K562 (cell line): ENCODE measurements around the gene BRD4. TPM values are rescaled to one million over a fixed set of nuclear protein-coding genes. Genes with fewer than 3 reads are reported as not detected.

Source experiments
- CREB5 ChIP-seq: fragments of 250-450 bp; sonication (Bioruptor Pico); IDR thresholded peaks from 2 replicates; pipeline ENCODE4 v1.5.0; 2020; ENCODE audit warnings: mild to moderate bottlenecking
- E2F5 ChIP-seq: sonication (generic); formaldehyde crosslinking; IDR thresholded peaks from 2 replicates; pipeline ENCODE4 v1.8.0; 2022; ENCODE audit warnings: mild to moderate bottlenecking, missing genetic modification reagents
- FOXJ2 ChIP-seq: fragments of 200-800 bp; sonication (Bioruptor generic); IDR thresholded peaks from 2 replicates; pipeline ENCODE4 v1.6.1; 2016; ENCODE audit warnings: missing genetic modification characterization, missing compliant biosample characterization
- GATA2 ChIP-seq: sonication (generic); formaldehyde crosslinking; IDR thresholded peaks from 2 replicates; pipeline ENCODE4 v1.4.0; 2020; ENCODE audit warnings: mild to moderate bottlenecking, missing genetic modification reagents
- HDAC2 ChIP-seq: fragments of 450-650 bp; IDR thresholded peaks from 2 replicates; pipeline ENCODE4 v1.6.1; 2016; ENCODE audit warnings: mild to moderate bottlenecking
- HMG20A ChIP-seq: fragments of 450-650 bp; formaldehyde crosslinking; conservative IDR thresholded peaks from 2 replicates; pipeline ENCODE4 v1.4.0; 2020; ENCODE audit warnings: mild to moderate bottlenecking, mixed read lengths
- KDM1A ChIP-seq, 2 experiments: fragments of 450-650 bp; IDR thresholded peaks; 2 replicates each; pipeline ENCODE4 v1.6.1; 2016; ENCODE audit warnings: mild to moderate bottlenecking in 2 of 2
- MEF2A ChIP-seq: IDR thresholded peaks from 2 replicates; pipeline ENCODE4 v1.6.1; 2011; ENCODE audit warnings: low read depth, mild to moderate bottlenecking, low read length, moderate library complexity; ENCODE audit not compliant: control insufficient read depth
- MYC ChIP-seq, 2 experiments: fragments of 250-450 bp in 1 of 2; sonication (Bioruptor Pico) in 1 of 2; IDR thresholded peaks; 2 replicates each; pipeline versions ENCODE4 v1.5.1 to v1.6.1; 2012 to 2021; ENCODE audit warnings: low read depth in 2 of 2, borderline replicate concordance in 1 of 2, improper control_type of control experiment in 1 of 2, low read length in 1 of 2, mild to moderate bottlenecking in 1 of 2, moderate library complexity in 1 of 2
- NBN ChIP-seq: fragments of 450-650 bp; IDR thresholded peaks from 2 replicates; pipeline ENCODE4 v1.6.1; 2016; ENCODE audit warnings: low read depth, mild to moderate bottlenecking
- PHB2 ChIP-seq: fragments of 450-650 bp; IDR thresholded peaks from 2 replicates; pipeline ENCODE4 v1.6.1; 2017; ENCODE audit warnings: low read depth
- PML ChIP-seq: IDR thresholded peaks from 2 replicates; pipeline ENCODE4 v1.6.1; 2012; ENCODE audit warnings: low read length, inconsistent platforms
- POLR2AphosphoS5 ChIP-seq: IDR thresholded peaks from 2 replicates; pipeline ENCODE4 v1.6.1; 2011; ENCODE audit warnings: mild to moderate bottlenecking, low read depth, low read length, moderate library complexity; ENCODE audit not compliant: control insufficient read depth, insufficient read depth
- PPARD ChIP-seq: fragments of 250-450 bp; sonication (Bioruptor Pico); IDR thresholded peaks from 2 replicates; pipeline ENCODE4 v1.8.0; 2022; ENCODE audit warnings: inconsistent platforms, mild to moderate bottlenecking, moderate library complexity
- PRMT5 ChIP-seq: sonication (generic); formaldehyde crosslinking; IDR thresholded peaks from 2 replicates; pipeline ENCODE4 v1.5.0; 2020; ENCODE audit warnings: missing genetic modification reagents
- SIN3B ChIP-seq: fragments of 450-650 bp; IDR thresholded peaks from 2 replicates; pipeline ENCODE4 v1.6.1; 2017; ENCODE audit warnings: low read depth, mild to moderate bottlenecking, moderate library complexity
- SRSF9 ChIP-seq: fragments of 200-400 bp; formaldehyde crosslinking; IDR thresholded peaks from 2 replicates; pipeline ENCODE4 v1.6.1; 2017; ENCODE audit warnings: low read depth, low read length, borderline replicate concordance
- TAF1 ChIP-seq: IDR thresholded peaks from 2 replicates; pipeline ENCODE4 v1.6.1; 2011; ENCODE audit warnings: mild to moderate bottlenecking, low read length, moderate library complexity; ENCODE audit not compliant: insufficient read depth, control insufficient read depth, severe bottlenecking; ENCODE audit errors: extremely low read depth
- ZBTB26 ChIP-seq: fragments of 450-650 bp; formaldehyde crosslinking; IDR thresholded peaks from 2 replicates; pipeline ENCODE4 v1.4.0; 2022; ENCODE audit warnings: missing genetic modification characterization
- ZFX ChIP-seq: sonication (generic); formaldehyde crosslinking; IDR thresholded peaks from 2 replicates; pipeline ENCODE4 v1.8.0; 2022; ENCODE audit warnings: mild to moderate bottlenecking, missing genetic modification reagents, moderate library complexity
- ZNF224 ChIP-seq: sonication (generic); formaldehyde crosslinking; IDR thresholded peaks from 2 replicates; pipeline ENCODE4 v1.8.0; 2022; ENCODE audit warnings: mild to moderate bottlenecking, missing genetic modification reagents
- ZNF431 ChIP-seq: sonication (generic); formaldehyde crosslinking; IDR thresholded peaks from 2 replicates; pipeline ENCODE4 v1.8.0; 2022; ENCODE audit warnings: mild to moderate bottlenecking, missing genetic modification reagents
- ZNF778 ChIP-seq: fragments of 450-650 bp; formaldehyde crosslinking; IDR thresholded peaks from 2 replicates; pipeline ENCODE4 v1.4.0; 2020; ENCODE audit warnings: mild to moderate bottlenecking, moderate library complexity
- polyA plus RNA-seq, 8 experiments: library from polyadenylated mRNA; depleted of rRNA in 4 of 8; stranded (reverse) in 5 of 8; unstranded in 3 of 8; fragments of >200 nt; fragmentation: Nextera tagmentation in 2 of 8; fragmentation: Illumina TruSeq in 1 of 8; extraction: Ambion mirVana in 2 of 8; extraction: Trizol in 1 of 8; gene quantifications; 2 replicates each; pipeline versions ENCODE4 v1.2.1 to v1.2.3, GENCODE V29; 2011 to 2014; ENCODE audit warnings: inconsistent platforms in 1 of 8, missing spikeins in 1 of 8
- total RNA-seq, 7 experiments: library from RNA; depleted of rRNA in 6 of 7; stranded (reverse); fragments of >200 nt in 6 of 7; fragmentation: Illumina TruSeq in 2 of 7; extraction: Trizol in 2 of 7; gene quantifications; 2 replicates each; pipeline versions ENCODE4 v1.2.1 to v1.2.3, GENCODE V29; 2011 to 2021; ENCODE audit warnings: low replicate concordance in 1 of 7
- TF ChIP-seq, protein P1 (sequence below): sonication (generic); formaldehyde crosslinking; IDR thresholded peaks from 2 replicates; pipeline ENCODE4 v1.4.0; 2020; ENCODE audit warnings: mild to moderate bottlenecking, missing genetic modification reagents

BRD4 gene
- total and polyA plus RNA-seq, 9 of the 15 experiments (the other 6 are each of a cell fraction or from before 2014, with no cell fraction given), result 1.8 to 105 (median 15.6) TPM

- peak; percentile 28; the same call in 1 of the 2 replicates for TF ChIP-seq ZFX (CRISPR knock-in tag)
- TF ChIP-seq ZBTB26 (CRISPR knock-in tag), result no peak
- TF ChIP-seq MEF2A, result no peak
- peak; percentile 50; the same call in 1 of the 2 replicates for TF ChIP-seq FOXJ2
- no peak for TF ChIP-seq PPARD (CRISPR knock-in tag)
- no peak for TF ChIP-seq ZNF778
- no peak for TF ChIP-seq HMG20A (CRISPR knock-in tag)
- no peak; the same call in 1 of the 2 replicates for TF ChIP-seq POLR2AphosphoS5
- no peak for TF ChIP-seq GATA2 (CRISPR knock-in tag)
- no peak for TF ChIP-seq CREB5
- no peak for TF ChIP-seq PRMT5 (CRISPR knock-in tag)
- no peak for TF ChIP-seq ZNF224 (CRISPR knock-in tag)
- TF ChIP-seq PML, result no peak
- no peak for TF ChIP-seq ZNF431 (CRISPR knock-in tag)
- 0 out of 2 replicates have a peak, but pooled peaks have one; percentile 25 for TF ChIP-seq HDAC2
- TF ChIP-seq, protein P1, sequence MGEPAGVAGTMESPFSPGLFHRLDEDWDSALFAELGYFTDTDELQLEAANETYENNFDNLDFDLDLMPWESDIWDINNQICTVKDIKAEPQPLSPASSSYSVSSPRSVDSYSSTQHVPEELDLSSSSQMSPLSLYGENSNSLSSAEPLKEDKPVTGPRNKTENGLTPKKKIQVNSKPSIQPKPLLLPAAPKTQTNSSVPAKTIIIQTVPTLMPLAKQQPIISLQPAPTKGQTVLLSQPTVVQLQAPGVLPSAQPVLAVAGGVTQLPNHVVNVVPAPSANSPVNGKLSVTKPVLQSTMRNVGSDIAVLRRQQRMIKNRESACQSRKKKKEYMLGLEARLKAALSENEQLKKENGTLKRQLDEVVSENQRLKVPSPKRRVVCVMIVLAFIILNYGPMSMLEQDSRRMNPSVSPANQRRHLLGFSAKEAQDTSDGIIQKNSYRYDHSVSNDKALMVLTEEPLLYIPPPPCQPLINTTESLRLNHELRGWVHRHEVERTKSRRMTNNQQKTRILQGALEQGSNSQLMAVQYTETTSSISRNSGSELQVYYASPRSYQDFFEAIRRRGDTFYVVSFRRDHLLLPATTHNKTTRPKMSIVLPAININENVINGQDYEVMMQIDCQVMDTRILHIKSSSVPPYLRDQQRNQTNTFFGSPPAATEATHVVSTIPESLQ, result no peak
- TF ChIP-seq TAF1, result no peak
- TF ChIP-seq MYC (IDR thresholded peaks at IDR 0.05; ENCODE audit: low read depth, low read length), result peak; percentile 80
- no peak for TF ChIP-seq MYC (CRISPR knock-in tag; IDR thresholded peaks at IDR 0.05; ENCODE audit: borderline replicate concordance, low read depth)
- TF ChIP-seq KDM1A (IDR thresholded peaks at IDR 0.05), result no peak
- TF ChIP-seq E2F5 (CRISPR knock-in tag), result no peak
- TF ChIP-seq SIN3B, result peak; percentile 51; the same call in 1 of the 2 replicates
- TF ChIP-seq SRSF9, result no peak
- no peak for TF ChIP-seq NBN
- no peak for TF ChIP-seq PHB2
These were observed 47.8 kb upstream of the BRD4 start (continued) for GRCh38 chr19:15379999-15380647.
